ENCODE measurements around the gene ANAPC16.
A peak's percentile ranks its signal among the peaks of the same experiment; 100 is the strongest.
"Not testable (repeated sequence)": the region's sequence is repeated elsewhere in the genome, so short reads cannot be mapped to it uniquely, and the experiment has no call there.

The ANAPC16 gene

DNA sequence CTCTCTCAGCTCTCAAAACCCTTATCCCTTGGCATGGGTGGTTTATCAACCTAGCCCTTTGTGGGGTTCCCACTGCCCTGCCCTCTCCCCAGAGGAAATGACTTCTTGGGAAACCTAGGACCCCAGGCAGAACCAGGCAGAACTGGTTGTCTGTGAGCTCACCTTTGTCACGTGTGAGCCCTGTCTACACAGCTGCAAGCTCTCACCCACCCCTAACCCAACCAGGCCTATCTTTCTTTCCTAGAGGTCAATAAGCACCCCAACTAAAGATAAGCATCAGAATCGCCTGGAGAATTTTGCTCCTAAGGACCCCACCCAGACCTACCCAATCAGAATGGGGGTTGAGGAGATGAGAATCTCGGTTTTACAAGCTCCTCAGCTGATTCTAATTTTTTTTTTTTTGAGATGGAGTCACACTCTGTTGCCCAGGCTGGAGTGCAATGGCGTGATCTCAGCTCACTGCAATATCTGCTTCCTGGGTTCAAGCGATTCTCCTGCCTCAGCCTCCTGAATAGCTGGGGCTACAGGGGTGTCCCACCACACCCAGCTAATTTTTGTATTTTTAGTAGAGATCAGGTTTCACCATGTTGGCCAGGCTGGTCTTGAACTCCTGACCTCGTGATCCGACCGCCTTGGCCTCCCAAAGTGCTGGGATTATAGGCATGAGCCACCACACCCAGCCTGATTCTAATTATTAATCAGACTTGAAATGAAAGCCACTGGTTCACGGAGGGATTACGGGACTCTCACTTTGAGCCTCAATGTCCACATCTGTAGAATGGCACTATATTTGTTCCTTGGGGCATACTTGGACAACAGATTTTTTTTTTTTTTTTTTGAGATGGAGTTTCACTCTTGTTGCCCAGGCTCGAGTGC is 50.4 kb downstream of the ANAPC16 start:
- no peak for DNase-seq

DNA sequence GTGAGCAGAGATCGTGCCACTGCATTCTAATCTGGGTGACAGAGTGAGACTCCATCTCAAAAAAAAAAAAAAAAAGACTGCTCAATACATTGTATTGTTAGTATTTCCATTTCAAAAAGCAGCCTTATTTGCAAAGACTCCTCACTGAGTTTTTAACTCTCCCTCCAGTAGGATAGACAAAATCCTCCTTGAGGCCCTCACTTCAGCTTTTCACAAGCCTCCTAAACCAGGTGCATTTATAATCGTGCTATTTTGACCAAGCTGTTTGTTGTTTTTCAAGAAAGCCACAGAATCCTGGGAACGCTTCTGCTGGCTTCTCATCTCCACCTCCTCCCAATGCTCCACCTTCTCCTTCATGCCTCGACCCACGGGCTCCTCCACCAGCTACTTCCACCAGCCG is 51.6 kb downstream of the ANAPC16 start:
- DNase-seq = no peak

DNA sequence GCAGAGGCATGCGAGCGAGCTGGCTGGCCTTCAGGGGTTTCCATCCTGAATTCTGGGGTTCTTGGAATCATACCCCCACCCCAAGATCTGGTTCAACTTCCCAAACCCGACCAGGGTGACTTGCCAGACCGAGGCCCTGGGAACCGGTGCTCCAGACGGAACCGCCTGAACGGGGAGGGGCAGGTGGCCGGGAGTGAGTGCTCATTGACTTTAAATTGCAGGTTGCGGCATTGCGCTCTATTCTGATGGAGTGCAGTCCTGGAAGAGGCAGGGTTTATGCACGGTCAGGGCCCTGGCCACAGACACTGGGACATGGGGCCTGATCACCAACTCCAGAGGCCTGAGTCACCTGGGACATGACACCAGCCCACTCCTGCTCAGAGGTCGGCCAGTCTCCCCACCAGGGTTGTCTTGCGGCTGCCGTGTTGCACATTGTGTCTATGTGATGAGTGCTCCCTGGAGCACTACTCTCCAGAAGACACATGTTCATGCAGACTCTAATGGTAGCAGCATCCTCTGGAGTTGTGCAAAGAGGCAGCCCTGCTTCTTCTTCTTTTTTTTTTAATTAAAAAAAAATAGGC is 52.1 kb downstream of the ANAPC16 start:
- no peak for DNase-seq

DNA sequence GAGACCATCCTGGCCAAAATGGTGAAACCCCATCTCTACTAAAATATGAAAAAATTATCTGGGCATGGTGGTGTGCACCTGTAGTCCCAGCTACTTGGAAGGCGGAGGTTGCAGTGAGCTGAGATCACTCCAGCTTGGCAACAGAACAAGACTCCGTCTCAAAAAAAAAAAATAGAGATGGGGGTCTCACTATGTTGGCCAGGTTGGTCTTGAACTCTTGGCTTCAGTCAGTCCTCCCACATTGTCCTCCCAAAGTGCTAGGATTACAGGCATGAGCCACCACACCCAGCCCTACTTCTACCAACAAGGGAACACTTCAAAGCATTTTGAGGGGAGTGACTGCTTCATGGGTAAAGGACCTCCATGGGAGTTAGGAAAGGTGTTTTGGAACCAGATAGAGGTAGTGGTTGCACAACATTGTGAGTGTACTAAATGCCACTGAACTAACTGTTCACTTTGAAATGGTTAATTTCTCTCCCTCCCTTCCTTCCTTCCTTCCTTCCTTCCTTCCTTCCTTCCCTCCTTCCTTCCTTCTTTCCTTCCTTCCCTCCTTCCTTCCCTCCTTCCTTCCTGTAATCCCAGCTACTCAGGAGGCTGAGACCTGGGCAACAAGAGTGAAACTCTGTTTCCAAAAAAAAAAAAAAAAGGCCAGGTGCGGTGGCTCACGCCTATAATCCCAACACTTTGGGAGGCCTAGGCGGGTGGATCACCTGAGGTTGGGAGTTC is 52.8 kb downstream of the ANAPC16 start:
- DNase-seq = not testable (repeated sequence)

DNA sequence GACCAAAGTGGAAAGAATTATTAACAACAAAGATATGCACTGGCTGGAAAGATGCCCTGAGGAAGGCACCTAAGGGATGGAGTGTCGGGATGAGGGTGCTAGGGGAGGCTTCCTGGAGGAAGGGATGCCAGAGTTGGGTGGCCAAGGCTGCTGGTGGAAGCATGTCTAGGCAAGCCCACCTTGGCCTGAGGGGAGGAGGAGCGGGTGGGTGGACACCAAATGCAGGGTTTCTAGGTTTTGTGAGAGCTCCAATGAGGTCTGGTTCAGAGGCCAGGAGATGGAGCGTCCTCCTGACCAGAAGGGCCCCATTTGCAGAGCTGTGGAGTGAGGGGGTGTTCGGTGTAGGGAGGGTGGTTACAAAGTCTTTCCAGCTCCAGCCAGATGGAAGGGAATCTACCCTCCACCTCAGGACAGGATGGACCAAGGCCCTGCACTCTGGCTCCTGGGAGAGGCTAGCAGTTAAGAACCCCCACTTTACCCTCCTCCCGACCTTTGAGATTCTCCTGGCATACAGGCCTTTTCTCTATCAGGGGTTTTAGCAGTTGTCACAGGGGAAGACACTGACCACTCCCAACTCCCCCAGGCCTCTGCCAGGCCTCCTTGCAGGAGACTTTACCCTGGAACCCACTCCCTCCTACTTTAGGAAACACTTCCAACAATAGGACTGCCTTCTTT is 54.9 kb downstream of the ANAPC16 start:
- DNase-seq = no peak

DNA sequence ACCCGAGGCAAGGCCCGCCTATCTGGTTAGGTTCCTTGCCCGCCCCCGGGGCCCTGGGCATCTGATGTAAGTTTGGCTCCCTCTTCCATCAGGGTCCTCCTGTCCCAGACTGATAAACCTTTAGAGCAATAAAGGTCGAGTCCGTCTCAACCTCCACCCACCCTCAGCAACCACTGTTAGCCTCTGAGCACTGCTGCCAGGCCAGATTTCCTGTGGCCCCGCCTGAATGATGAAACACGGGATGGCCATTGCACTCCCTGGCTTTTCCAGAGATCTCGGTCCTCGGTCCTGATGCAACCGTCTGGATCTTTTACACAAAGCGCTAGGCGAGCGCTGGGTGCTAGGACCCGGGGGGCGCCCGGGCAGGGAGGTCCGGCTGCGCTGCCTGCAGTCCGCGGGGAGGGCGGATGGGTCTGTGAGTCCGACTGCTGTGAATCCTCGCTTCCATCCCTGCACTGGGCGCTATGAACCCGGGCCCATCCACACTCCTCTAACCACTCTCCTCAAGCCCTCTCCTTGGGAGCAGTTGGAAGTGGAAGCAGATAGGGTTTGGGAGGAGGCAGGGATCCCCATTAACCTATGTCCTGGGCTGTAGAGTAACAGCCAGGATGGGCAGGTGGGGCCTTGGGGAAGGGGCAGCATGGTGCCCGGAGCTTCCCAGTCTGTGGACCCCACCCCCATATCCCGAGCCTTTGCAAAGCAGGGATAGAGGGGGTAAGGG is 57.0 kb downstream of the ANAPC16 start:
- peak; percentile 43 for DNase-seq

DNA sequence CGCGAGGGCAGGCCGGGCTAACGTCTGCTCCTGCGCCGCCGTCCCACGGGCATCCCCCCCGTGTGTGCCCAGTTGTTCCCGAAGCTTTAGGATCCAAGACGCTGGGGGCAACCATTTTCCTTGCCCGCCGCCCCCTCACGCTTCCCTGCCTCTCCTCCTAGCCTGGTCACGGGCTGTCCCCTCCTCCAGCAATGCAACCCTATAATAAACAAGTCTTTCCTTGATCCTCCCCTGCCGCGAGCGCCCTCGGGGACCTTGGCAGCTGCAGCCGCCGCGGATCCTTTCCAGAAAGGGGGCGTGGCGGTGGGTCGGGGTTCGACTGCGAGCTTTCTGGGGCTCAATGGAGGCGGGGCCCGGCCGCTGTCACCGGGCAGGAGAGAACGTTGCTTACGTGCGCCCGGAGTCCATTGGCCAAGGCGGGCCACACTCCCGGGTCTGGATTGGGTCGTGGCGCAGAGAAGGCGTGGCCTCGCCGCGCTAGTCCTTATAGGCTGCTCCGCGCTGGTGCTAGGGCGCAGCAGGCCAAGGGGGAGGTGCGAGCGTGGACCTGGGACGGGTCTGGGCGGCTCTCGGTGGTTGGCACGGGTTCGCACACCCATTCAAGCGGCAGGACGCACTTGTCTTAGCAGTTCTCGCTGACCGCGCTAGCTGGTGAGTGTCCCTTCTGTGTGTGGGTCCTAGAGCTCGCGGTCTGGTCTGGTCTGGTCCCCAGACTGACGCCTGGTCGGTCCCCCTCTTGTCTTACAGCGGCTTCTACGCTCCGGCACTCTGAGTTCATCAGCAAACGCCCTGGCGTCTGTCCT is 57.8 kb downstream of the ANAPC16 start, which contains the start of gene DDIT4:
DDIT4 (plus strand) TSS at position 515 of the 803 bp plus-strand sequence. CDS start 293 bp downstream, outside the sequence.
- DNase-seq = peak; percentile 97

DNA sequence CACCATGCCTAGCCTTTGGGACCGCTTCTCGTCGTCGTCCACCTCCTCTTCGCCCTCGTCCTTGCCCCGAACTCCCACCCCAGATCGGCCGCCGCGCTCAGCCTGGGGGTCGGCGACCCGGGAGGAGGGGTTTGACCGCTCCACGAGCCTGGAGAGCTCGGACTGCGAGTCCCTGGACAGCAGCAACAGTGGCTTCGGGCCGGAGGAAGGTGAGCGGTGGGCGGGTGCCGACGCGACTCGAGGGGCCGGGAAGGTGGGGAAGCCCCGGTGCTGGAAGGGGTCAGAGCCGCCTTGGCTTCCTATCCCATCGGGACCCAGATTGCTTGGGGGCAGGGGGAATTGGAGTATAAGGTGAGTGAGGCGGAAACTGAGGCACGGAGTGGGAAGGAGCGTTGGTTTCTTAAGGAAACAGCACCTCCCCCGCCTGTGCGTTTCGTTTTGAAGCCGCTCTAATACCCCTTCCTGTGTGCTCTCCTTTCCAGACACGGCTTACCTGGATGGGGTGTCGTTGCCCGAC is 58.5 kb downstream of the ANAPC16 start:
- no peak for DNase-seq

DNA sequence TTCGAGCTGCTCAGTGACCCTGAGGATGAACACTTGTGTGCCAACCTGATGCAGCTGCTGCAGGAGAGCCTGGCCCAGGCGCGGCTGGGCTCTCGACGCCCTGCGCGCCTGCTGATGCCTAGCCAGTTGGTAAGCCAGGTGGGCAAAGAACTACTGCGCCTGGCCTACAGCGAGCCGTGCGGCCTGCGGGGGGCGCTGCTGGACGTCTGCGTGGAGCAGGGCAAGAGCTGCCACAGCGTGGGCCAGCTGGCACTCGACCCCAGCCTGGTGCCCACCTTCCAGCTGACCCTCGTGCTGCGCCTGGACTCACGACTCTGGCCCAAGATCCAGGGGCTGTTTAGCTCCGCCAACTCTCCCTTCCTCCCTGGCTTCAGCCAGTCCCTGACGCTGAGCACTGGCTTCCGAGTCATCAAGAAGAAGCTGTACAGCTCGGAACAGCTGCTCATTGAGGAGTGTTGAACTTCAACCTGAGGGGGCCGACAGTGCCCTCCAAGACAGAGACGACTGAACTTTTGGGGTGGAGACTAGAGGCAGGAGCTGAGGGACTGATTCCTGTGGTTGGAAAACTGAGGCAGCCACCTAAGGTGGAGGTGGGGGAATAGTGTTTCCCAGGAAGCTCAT is 59.0 kb downstream of the ANAPC16 start:
- DNase-seq = peak; percentile 77

DNA sequence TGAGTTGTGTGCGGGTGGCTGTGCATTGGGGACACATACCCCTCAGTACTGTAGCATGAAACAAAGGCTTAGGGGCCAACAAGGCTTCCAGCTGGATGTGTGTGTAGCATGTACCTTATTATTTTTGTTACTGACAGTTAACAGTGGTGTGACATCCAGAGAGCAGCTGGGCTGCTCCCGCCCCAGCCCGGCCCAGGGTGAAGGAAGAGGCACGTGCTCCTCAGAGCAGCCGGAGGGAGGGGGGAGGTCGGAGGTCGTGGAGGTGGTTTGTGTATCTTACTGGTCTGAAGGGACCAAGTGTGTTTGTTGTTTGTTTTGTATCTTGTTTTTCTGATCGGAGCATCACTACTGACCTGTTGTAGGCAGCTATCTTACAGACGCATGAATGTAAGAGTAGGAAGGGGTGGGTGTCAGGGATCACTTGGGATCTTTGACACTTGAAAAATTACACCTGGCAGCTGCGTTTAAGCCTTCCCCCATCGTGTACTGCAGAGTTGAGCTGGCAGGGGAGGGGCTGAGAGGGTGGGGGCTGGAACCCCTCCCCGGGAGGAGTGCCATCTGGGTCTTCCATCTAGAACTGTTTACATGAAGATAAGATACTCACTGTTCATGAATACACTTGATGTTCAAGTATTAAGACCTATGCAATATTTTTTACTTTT is 59.7 kb downstream of the ANAPC16 start:
- peak; percentile 38 for DNase-seq

DNA sequence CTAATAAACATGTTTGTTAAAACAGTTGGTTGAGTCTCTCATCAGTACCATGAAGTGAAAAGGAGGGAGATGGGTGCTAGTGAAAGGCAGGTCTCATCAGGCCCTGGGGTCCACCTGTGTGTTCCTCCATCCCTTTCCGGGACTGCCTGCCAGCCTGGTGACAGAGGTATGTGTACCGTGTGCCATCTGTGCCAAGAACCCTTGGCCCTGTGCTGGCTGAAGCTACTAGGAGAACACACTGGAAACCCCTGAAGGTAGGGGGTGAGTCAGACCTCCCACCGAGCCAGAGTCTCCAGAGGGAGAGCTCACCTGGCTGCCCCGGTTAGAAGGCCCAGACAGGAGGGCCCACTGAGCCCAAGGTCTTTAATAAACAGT is 60.2 kb downstream of the ANAPC16 start:
- DNase-seq = peak; percentile 40

DNA sequence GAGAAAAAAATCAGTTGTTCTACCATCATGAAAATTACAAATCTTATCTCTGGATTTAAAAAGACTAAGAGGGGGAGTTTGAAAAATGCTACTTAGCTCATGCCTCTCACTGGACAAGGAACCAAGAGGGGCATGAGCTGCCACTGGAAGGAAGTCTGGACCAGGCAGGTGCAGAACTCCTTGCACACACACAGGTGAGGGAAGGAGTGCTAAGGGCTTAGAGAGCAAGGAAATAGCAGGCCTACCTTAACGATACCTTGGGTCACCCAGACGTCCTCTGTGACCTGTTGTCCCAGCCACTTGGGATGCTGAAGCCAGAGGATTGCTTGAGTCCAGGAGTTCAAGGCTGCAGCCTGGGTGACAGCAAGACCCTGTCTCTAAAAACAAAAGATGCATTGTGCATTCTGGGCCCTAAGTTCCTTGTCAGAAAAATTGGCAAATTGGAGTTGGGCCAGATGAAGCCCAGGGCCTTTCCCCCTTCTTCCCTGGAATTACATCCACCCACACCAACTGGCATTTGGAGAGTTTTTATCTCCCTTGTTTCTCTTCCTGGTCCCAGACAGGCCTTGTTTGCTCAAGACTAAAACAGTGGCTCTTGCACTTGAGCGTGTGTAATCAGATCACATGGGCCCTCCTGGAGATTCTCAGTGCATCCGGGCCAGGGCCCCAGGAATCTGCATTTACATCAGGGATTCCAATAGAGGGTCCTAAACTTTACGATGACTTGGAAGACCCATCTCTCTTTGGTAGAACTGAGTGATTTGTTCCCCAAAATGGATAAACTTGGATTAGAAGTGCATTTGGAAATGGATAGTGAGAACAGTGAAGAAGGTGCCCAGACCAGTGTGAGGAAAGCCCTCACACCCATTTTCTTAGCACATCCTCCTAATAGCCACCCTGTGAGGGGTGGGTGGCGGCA is 60.9 kb downstream of the ANAPC16 start:
- no peak for DNase-seq

DNA sequence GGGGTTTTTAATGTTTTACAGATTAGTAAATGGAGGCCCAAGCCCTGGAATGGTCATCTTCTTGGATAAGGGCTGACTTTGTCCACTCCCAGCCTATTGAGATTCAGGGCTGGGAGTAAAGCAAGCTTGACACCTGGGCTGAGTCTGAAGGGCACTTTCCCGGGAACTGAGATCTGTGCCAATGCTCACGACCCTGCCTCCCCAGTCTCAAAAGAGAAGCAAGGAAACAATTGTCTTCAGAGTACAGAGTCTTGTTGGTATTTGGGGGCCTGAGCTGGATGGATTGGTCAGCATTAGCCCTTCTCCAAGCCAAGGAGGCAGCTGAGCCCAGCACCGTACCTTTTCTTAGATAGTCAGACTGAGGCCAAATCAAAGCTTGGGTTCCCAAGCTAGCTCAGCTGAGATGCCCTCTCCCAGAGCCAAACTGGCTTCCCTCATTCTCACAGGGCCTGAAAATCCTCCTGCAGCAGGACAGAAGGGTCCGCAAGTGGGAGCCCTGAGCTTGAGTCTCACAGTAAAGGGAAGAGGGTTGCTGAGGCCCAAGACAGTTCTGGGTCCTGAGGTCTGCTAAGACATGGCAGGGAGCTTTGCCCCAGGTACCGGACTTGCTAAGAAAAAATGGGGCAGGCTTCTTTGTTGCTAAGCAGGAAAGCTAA is 61.7 kb downstream of the ANAPC16 start:
- no peak for DNase-seq

DNA sequence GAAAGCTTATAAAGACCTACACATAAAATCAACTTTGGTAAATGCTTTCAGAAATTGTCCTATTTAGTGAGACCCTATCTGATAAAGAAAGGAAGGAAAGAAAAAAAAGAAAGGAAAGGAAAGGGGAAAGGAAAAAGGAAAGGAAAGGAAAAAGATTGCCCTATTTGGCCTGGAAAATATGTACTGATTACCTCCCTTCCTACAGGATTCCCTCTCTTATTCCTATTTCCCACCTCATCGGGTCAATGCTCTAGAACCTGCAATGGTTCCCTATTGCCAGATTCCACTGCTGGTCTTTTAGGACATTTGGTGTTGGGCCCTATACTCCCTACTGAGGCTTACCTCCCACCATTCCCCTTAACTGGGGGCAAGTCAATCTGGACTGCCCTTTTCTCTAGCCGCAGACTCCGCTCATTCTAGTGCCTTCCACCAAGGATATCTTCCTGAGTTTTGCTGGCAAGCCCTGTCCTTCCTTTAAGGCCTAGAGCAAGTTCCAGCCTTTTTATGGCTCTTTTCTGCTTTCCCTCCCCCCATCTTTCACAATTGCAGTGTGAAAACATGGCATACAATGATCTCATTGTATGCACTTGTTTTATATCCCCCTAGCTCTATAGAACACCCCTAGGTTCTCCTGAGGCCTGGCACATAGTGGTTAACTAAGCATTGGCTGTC is 62.3 kb downstream of the ANAPC16 start:
- no peak for DNase-seq

DNA sequence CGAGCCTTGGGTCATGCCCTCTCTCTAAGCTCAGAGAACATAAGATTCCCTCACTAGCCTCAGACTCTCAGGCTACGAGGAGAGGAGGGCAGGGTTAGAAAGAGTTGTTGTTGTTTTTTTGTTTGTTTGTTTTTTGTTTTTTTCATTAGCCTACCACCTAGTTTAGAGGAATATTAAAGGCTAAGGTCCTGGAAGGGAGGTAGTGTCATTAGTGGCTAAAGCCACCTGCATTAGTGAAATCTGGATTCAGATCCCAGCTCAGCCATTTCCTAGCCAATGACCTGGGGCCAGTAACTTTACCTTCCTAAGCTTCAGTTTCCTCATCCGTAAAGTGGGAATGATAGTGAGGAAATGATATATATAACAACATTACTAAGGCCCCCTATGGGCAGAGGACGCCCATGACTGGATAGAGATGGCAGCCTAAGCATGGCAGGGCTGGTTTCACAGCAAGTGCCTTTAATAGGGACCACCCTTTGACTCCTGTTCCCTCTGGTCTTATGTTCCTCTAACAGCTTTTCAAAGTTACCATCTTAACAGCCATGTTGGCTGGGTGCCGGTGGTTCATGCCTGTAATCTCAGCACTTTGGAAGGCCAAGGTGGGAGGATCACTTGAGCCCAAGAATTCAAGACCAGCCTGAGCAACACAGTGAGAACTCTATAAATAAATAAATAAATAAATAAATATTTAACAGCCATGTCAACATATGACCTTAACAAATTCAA is 63.0 kb downstream of the ANAPC16 start:
- DNase-seq = no peak

DNA sequence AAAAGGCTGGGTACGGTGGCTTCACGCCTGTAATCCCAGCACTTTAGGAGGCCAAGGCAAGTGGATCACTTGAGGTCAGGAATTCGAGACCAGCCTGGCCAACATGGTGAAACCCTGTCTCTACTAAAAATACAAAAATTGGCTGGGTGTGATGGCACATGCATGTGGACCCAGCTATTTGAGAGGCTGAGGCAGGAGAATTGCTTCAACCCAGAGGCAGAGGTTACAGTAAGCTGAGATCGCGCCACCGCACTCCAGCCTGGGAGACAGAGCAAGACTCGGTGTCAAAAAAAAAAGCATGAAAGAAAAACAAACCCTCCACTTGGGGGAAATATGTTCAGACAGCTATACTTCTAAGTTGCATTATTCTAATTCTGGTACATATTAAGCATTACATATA is 63.8 kb downstream of the ANAPC16 start:
- DNase-seq = not testable (repeated sequence)

DNA sequence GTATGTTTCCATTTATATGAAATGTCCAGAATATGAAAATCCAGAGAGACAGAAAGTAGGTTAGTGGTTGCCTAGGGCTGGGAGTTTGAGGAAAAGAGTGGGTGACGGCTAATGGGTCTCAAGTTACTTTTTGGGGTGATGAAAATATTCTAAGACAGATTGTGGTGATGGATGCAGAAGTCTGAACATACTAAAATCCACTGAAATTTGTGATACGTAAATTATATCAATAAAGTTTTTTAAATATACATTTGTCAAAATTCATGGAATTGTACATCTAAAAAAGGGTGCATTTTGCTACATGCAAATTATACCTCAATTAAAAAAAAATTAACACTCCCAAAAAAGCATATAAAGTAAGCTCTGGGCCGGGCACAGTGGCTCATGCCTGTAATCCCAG is 67.3 kb downstream of the ANAPC16 start:
- DNase-seq = no peak
